Stimulated activated CD8-positive, alpha-beta memory T cell treated with anti-CD3 and anti-CD28 coated beads, Interleukin-12 subunit alpha, Interleukin-12 subunit beta, amount 100 ng/mL, for 24 hours (primary cell): ENCODE results near the gene PRTFDC1.

Source experiments
- DNase-seq: peaks from one replicate; pipeline ENCODE4 v3.0.0-alpha.2; 2020; ENCODE audit errors: extremely low read depth

The PRTFDC1 gene

DNA sequence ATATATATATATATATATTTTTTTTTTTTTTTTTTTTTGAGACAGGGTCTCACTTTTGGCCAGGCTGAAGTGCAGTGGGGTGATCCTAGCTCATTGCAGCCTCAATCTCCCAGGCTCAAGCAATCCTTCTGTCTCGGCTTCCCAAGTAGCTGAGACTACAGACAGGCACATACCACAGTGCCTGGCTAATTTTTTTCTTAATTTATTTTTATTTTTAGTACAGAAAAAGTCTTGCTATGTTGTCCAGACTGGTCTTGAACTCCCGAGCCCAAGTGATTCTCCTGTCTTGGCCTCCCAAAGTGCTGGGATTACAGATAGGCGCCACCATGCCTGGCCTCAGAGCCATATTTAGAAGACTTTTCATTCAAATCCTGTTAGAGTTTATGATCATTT is 79.6 kb downstream of the PRTFDC1 start:
- DNase-seq, result no peak

DNA sequence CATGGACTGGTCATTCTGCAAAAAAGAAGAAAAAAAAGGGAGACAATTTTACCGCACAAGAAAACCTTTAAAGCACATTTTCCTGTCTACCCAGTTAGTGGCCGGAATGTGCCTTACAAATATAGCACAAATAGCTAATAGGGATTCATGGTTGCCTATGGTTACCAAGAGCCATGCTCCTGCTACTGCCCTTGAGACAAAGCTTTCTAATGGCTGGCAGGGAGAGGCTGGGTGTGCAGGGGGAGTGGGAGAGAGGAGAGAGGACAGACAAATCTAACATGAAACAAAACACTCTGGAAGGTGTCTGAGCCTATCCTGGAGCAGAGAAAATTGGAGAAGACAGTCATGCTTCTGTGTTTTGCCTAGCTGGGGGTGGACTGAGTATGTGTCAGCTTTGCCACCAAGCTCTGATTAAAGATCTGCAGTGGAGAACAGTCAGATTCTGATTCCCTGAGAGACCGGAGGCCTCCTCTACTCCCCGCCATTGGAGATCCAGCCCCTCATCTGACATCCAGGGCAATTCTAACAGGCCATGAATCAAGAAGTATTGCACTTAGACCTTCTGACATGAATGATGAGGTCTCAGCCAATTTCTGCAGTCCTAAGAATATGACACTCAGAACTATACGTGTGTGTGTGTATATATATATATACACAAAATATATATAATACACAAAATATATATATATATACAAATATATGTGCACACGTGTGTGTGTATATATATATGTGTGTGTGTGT is 80.2 kb downstream of the PRTFDC1 start:
- no peak for DNase-seq

DNA sequence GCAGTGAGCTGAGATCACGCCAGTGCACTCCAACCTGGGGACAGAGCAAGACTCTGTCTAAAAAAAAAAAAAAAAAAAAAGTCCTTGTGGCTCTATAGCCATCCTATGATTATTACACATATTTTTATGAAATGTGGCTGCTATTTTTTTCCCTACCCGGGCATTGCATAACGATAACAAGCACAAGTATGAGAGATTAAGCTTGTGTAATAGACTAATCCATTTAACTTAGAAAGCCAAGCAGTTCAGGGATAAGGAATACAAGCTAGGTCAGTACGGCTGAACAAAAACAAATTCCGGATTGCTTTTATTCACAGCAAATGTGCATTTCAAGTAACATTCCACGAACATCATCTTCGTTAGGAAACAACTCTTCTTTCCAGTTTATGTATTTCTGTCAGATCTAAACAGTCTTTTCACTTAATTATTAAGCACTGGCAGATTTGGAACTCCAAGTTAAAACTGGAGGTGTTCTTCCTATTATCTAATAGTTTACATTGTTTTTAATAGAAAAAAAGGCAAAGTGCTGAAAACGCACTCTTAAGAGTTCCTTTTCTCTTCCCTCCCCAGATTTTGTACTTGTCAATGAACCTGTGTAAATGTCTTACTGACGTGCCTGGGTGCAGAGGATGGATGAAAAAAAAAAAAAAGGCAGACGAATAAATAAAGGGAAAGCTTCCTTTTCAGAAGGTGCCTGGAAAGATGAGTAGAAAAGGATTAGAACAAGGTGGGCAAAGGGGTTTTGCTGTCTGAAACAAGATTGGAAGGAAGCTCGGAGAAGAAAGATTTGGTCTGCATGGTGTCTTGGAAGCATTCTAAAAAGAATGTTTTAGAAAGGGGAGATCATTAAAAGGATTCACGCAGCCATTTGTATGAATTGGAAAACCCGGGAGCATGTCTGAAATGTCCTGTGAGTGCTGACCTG is 81.1 kb downstream of the PRTFDC1 start:
- no peak for DNase-seq

DNA sequence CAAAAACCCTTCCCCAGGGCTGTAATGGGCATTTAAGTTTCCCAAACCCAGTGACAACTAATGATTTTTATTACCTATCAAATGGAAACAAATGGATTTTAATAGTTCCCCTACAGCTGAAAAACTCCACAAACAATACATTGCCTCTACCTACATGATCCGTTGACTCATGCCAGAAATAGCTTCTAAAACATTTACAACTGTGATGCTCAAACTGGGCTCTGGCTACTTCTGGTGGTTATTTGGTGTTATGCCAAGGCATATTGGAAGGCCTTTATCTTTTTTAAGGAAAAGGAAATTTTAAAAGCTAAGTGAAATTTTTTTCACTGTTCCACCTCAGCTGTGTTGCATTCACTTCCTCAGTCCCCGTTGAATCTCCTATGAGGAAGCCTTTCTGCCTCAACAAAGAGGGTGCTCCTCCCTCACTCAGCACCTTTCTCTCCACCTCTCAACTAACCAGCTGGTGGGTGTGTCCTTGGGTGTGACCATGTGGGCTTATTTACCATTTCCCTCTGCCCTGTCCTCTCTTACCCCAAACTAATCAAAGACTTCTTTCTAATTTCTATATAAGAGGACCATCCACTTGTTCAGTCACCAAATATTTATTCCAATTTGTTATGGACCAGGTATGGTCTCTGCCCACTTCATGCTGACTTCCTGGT is 82.9 kb downstream of the PRTFDC1 start:
- no peak for DNase-seq

DNA sequence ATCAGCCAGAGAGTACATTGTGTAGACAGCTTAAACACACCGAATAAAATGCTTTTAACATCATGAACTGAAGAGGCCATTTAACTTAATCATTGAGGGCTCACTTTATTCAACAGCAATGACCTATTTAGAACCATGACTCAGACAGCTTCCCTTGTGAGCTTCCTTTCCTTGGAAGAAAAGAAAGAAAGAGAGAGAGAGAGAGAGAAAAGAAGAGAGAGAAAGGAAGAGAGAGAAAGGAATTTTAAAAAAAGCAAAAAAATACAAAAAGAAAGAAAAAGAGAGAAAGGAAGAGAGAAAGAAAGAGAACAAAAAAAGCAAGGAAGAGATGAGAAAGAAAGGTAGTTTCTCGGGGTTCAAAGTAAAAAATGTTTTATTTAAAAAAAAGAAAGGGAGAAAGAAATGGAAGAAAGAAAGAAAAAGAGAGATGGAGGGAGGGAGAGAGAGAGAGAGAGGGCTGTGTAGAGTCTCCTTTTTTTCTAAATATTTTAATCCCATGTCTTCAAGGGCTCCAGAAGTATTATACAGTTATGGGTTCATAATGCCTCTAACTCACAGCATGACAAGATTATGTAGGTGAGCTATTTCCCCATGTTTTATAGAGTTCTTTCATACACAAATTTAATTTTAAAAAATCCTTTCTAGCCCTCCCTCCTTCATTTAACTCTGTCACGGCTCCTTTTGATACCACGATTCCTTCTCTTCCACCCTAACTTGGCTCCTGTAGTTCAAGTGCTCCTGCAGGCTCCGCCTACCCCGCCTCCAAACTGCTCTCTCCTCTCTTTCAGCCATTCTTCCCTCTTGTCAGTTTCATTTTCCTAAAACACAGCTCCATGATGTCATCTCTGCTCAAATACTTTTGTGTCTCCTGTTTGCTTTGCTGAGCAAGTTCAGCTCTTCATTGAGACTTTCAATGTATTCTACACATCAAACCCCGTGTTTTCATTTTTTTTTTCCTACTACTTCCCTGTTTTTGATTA is 85.5 kb downstream of the PRTFDC1 start:
- no peak for DNase-seq

DNA sequence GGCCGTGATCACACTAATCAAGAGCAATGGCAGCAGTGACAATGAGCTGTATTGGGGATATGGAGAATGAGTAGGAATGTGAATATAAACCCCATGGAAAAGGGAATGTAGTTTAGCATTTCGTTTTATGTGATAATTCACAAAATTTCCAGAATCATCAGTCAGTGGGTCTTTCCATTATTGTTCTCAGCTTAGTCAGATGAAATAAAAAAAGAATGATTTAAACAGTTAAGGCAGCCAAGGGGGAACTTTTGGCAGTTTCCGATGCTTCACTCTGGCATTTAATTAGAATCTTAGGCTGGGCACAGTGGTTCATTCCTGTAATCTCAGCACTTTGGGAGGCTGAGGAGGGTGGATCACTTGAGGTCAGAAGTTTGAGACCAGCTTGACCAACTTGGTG is 86.6 kb downstream of the PRTFDC1 start:
- DNase-seq, result no peak

DNA sequence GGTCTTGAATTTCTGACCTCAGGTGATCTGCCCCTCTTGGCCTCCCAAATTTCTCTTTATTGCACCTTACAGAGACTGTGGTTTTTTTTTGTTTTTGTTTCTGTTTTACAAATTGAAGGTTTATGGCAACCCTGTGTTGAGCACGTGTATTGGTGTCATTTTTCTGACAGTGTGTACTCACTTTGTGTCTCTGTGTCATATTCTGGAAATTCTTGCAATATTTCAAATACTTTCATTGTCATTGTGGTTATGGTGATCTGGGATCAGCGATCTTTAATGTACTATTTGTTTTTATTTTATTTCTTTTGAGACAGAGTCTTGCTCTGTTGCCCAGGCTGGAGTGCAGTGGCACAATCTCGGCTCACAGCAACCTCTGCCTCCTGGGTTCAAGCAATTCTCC is 89.8 kb downstream of the PRTFDC1 start:
- DNase-seq, result no peak

DNA sequence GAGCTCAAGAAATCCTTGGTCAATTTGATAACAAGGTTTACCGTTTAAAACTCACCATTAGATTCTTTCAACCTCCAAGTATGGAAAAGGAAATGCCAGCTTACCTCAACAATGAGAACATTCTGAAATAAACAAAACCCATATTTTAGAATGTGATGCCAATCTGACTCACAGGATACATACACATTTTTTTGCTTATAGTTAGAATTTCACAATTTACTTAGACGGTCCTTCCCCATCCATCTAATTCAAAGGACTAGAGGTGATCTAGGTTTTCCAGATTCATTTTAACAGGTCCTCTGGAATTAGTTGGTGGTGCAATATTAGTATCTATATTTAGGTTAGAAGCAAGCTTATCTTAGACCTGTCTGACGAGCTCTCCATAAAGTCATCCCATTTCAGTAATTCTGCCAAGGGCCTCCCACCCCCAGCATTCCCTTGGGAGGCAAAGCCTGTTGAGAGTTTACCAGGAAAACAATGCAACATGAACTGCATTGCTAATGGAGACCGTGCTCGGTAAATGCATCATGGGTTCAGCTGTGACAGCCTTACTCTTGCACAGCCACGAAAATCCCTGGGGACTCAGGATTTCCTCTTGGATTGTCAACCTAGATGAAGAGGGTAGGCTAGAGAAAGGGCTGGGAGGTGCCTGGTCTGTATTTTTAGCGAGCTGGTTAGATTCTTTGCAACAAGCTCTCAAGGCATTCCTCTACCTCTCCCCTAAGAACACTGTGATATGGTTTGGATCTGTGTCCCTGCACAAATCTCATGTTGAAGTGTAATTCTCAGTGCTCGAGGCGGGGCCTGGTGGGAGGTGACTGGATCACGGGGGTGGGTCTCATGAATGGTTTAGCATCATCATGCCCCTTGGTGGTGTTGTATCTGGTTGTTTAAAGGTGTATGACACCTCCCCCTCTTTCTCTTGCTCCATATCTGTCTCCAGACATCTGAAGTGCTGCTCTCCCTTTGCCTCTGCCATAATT is 93.8 kb downstream of the PRTFDC1 start:
- no peak for DNase-seq

DNA sequence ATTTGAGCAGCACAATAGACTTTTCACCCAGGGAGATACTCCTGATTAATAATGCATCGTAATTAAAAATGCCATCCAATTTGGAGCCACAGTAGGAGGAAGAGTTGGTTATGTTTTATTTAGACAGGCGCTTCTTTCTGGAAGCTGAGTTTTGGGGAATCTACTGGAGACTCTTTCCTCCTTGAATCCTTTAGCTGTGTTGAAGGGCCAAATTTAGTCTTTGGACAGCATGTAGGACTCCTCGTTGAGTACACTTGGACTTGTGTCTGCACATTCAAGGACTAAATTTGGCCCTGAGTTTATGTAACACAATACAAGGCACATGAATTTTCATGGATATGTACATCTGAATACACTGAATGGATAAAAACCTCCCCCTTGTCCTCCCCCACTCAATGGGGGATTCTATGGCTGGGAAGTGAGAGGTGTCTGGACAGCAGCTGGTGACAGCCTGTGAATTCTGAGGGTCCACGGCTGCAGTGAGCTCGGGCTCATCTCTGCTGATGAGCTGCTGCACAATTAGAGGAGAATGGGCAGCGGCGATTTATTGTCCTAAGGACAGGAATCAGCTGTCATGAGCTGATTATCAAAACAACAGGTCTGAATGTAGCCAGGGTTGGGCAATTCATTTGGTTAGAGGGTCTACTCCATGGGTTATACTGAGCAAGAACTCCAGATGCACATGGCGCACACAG is 95.2 kb downstream of the PRTFDC1 start:
- no peak for DNase-seq

DNA sequence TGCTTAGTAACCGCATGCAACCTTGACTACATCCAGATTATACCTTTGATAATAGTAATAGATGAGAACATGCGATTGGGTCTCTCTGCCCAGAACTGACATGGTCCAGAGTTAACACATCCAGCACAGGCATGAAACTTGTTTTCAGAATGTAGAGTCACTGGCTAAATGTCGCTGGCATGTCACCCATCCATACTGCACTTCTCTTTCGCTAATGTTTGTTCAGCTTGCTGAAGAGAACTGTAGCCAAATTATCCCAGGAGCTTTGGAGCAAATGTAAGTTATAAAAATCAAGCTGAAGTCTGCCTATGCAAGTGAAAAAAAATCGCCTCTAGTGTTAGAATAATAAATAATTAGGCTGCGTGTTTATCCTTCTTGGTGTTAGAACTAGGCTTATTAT is 98.2 kb downstream of the PRTFDC1 start:
- no peak for DNase-seq

DNA sequence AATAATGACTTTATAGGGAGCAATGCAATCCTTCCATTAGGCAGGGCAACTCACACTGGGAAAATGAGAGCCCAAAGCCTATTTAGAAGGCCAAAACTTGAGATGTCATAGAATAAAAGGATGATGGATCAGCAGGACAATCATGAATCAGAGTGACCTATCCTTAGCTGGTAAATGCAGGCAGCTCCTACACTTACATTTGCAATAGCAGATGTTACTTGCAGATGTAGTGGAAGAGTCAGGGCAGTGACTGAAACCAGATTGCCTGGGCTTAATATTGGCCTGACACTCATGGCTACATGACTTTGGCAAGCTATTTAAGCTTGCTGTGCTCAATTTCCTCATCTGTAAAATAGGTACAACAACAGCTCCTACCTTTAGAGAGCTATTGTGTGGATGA is 98.7 kb downstream of the PRTFDC1 start:
- DNase-seq, result no peak

DNA sequence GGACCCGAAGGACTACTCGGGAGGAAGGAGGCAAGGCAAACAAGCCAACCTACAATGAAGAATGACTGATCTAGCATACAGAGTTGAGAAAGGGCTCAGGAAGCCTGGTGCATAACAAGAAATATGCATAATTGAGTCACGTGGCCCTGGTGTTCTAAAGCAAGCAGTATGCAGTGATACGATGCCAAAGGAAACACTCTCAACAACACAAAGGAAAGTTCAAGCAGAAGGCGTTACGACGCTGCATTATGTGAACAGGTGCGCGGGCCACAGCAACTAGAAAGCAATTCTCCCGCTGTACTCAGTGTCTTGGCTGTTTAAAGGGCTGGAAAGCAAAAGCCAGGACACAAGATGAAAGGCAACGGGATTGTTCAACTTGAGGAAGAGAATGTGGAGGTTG is 100.8 kb downstream of the PRTFDC1 start:
- DNase-seq, result no peak

DNA sequence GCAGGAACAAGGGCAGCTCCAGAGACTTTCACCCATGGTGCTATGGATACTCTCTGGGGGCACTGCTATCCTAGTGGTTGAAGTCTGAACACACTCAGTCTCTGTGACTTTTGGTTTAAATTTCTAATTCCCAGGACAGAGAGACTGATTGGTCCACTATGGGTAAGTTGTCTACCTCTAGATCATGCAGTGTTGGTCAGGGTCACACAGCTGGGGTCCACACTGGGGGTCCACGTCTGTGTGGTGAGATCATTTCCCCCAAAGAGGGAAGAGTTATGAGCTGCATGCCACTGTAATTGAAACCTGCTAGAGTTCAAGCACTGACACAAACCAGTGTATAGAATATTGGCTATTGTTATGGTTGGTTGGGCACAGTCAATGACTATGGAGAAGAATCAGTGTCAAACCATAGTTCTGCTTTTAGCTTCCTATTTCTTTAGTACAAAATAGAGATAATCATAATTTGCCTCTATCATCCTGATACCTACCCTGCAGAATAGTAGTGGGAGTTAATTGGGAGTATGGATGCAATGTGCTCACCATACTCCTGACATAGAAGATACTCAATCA is 101.6 kb downstream of the PRTFDC1 start:
- no peak for DNase-seq

DNA sequence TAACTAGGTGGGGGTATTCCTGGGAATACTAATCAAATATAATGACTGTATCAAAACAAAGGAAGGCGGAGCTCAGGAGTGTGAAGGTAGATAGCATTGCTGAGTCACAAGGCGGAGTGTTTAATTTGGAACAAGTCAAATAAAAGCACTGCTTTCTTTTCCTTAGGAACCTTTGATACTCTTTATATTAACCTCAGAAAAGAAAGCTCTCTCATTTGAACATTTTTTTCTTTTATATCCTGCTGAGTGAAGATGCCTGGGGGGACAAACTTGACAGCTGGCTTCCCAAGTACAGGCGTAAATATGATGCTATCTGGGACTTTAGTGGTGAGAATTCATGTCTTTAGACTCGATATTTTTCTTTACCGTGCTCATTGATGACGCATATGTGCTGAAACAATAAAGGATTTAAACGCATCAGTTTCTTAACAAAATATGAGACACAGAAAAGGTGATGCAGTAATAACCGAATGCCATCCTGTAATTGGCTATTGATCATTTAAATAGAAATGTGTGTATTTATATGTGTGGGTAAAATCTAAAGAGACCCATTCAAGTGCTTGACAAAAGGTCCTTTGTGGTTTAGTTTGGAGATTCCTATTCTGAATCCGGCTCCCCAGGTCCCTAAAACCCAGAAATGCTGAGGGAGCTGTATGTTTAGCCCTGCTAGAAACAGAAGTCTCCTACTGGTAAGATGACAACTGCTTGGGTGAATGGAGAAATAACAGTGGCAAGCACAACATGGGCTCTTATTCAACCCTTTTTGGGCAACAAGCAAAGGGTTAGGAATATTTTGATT is 102.7 kb downstream of the PRTFDC1 start:
- DNase-seq, result no peak

DNA sequence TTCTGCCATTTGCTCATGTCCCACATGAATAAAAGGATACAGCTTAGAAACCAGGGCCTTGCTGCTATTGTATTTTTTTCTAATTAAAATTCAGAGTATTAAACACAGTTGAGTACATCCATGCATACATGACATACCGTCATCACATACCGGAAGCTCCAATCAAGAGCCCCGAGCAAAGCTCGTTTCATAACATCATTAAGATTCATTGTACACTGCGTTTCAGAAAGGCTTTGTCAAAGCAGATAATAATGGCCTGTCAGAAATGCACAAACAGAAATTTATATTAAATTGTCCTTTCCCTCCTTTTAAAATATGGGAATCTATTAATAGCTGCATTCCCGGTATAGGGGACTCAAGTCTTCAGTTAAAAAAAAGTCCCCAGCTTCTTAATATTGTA is 103.4 kb downstream of the PRTFDC1 start:
- no peak for DNase-seq

DNA sequence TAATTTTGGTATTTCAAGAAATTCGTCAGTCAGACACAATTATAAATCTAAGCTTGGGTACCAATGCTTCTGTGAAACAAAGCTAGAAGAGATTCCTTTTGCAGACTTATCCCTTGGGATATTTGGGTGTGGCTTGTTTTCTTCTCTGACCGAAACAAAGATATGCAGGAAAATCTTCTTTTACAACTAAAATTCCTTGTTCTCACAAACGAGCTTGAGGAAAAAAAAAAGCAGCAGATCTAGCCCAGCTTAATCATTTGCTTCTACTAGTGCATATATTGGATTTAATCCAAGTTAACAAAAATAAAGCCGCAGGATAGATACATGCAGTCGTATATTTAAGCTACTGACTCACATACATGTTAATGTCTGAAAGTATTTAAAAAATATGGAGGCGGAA is 104.2 kb downstream of the PRTFDC1 start:
- no peak for DNase-seq

DNA sequence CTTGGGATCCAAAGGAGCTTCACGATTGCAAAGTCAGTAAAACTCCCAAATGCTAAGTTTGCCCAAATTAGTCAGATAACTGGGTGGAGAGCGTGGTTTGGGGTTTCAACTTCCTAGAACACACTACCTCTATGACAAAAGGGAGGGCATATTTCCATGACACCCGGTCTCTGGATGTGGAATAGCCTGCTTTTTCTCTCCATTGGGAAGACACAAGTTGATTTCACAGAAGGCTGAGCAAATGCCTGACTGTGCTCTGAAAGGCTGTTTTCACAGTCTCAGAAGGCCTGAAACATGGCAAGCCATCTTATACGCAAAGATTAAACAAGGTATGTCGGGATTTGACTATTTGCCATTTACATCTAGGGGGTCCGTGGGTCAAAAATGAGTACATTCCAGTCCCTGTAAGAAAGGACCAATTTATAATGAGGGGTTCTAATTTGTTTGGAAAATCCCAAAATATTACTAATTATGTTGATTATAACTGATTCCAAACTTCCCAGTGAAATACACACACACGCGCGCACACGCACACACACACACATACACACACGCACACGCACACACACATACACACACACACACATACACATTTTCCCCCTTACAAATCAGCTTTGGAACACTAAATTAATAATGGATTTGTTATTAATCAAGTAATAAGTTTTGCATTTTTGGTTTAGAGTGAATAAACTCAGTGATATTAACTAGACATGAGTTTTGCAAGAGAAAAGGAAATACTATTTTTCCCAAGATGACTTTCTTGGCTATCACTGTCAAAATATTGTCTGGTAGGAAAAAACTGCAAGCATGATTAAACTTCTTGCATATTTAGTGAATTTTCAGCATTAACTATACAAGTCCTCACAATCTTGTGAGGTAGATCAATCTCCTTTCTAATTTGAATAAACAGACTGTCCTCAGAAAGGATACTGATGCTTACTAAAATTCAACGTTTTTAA is 105.0 kb downstream of the PRTFDC1 start:
- no peak for DNase-seq
